ENCODE results near the gene SEC14L3.

- TF ChIP-seq CTCF (IDR thresholded peaks at IDR 0.05) (no peak), POLR2A (IDR thresholded peaks at IDR 0.05; ENCODE audit: low read depth) (no peak)
These were observed 36.4 kb upstream of the SEC14L3 start for GRCh38 chr22:30508216-30508615.
